ENCODE measurements around the gene TARDBP. TPM values are rescaled to one million over a fixed set of nuclear protein-coding genes. Genes with fewer than 3 reads are reported as not detected.

Gene TARDBP
- total RNA-seq, 1 donor from 2014 or later, result 253 TPM

- TF ChIP-seq, protein P1, sequence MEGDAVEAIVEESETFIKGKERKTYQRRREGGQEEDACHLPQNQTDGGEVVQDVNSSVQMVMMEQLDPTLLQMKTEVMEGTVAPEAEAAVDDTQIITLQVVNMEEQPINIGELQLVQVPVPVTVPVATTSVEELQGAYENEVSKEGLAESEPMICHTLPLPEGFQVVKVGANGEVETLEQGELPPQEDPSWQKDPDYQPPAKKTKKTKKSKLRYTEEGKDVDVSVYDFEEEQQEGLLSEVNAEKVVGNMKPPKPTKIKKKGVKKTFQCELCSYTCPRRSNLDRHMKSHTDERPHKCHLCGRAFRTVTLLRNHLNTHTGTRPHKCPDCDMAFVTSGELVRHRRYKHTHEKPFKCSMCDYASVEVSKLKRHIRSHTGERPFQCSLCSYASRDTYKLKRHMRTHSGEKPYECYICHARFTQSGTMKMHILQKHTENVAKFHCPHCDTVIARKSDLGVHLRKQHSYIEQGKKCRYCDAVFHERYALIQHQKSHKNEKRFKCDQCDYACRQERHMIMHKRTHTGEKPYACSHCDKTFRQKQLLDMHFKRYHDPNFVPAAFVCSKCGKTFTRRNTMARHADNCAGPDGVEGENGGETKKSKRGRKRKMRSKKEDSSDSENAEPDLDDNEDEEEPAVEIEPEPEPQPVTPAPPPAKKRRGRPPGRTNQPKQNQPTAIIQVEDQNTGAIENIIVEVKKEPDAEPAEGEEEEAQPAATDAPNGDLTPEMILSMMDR (conservative IDR thresholded peaks at IDR 0.05), result no peak
- no peaks in the 10 kb centered on the region for H3K36me3 Mint-ChIP-seq (ENCODE audit: low read depth)
- H3K4me1 Mint-ChIP-seq, result peaks cover 18% of the 10 kb centered on the region
- H3K27ac Mint-ChIP-seq (ENCODE audit: unreplicated experiment), result no peak overlapping the region
- DNase-seq (ENCODE audit: low read depth, low spot score), result no peak
- H3K4me3 Mint-ChIP-seq, result no peak overlapping the region
- no peaks in the 10 kb centered on the region for H3K9me3 Mint-ChIP-seq
- H3K27me3 Mint-ChIP-seq (ENCODE audit: low read depth), result no peaks in the 10 kb centered on the region
Measured at GRCh38 chr1:10969971-10970332, 42.5 kb upstream of the TARDBP start.

DNA sequence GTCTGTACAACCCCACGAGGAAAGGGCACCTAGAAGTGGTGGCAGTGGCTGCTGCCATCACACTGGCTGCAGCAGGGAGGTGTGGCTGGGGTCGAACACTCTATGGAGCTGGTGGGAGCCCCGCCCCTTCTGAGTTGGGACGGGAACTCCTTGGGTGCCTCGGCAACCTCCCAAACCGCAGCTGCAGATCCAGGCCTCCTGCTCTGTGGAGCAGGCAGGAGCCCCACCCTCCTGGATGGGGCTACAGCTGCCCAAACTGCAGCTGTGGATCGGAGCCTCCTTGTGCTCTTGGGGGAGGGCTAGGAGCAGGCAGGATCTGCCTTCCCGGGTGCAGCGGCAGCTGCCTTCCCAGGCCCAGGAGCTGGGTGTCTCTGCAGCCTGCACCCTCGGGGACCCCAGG, 38.9 kb upstream of the TARDBP start:
- no peak for DNase-seq (ENCODE audit: low read depth, low spot score)
- Mint-ChIP-seq H3K4me1 (peaks cover 35% of the 10 kb centered on the region), H3K27me3 (ENCODE audit: low read depth) (no peaks in the 10 kb centered on the region), H3K36me3 (ENCODE audit: low read depth) (no peaks in the 10 kb centered on the region), H3K9me3 (no peaks in the 10 kb centered on the region), H3K4me3 (no peak overlapping the region), H3K27ac (ENCODE audit: unreplicated experiment) (no peak overlapping the region)
- TF ChIP-seq, protein P1 (conservative IDR thresholded peaks at IDR 0.05), result no peak

DNA sequence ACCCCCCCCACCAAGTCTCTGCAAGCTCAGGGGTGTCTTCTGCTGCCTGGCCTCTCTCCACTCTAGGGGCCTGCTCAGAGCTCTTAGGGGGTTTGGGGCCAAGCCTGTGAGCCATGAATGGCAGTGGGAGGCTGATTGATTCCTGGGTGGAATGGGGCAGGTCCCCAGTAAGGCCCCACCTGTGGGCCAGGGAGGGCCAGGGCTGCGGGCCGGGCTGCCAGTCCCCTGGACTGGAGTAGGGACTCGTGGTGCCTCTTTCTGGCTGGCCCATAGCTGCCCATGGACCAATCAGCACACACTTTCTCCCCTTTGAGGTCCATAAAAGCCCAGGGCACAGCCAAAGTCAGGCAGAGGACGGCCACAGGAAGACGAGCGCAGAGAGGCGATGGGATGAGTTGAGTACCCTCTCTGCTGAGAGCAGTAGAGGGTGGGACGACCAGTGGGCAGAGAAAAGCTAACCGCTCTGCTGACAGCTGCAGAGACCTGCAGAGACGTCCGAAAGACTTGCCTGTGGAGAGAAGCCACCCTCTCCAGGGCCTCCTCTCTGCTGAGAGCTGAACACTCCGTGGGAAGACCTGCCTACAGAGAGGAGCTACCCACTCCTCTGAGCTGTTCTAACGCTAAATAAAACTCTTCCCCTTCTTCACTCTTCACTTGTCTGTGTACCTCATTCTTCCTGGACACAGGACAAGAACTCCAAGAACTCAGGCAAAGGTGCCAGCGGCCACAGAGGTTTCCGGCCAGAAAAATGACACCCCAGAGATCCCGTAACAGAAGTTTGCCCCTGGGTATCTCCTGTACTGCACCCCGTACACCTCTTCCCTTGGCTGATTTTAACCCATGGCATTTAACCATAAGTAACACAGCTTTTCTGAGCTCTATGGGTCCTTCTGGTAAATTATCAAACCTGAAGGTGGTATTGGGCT, 38.2 kb upstream of the TARDBP start:
- TF ChIP-seq, protein P1 (conservative IDR thresholded peaks at IDR 0.05), result no peak
- Mint-ChIP-seq H3K4me3 (no peak overlapping the region), H3K36me3 (ENCODE audit: low read depth) (no peaks in the 10 kb centered on the region), H3K4me1 (peaks cover 41% of the 10 kb centered on the region), H3K27me3 (ENCODE audit: low read depth) (no peaks in the 10 kb centered on the region), H3K27ac (ENCODE audit: unreplicated experiment) (no peak overlapping the region), H3K9me3 (no peaks in the 10 kb centered on the region)
- DNase-seq (ENCODE audit: low read depth, low spot score), result no peak

DNA sequence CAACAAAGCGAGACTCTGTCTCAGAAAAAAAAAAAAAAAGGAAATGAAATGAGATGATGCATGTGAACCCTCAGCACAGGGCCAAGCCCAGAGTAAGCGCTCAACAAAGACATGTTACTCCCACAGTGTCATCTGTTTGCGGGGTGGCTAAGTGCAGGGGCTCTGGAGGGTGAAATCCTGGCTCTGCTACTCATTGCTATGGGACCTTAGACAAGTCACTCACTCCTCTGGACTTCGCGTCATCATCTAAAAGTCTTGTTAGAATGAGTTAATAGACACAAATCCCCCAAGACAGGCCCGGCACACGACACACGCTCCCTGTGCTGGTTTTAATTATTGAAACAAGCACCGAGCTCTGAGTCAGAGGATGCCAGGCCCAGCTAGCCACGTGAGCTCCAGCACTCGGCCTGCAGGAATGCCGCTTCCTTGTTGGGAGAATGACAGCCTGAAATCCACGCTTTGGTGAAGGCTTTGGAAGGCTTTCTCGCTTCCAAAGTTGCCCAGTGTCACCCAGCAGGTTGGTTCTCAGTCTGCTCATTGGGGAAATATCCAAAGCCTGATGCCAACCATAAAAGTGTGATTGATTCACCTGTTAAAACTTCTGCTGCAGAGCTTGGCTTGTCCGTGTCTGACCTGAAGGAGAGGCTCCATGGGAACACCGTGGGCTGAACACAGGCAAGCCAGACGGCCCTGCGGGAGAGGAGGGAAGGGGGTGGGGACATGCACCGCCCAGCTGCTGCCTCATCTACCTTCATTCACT, 36.7 kb upstream of the TARDBP start:
- H3K9me3 Mint-ChIP-seq, result no peaks in the 10 kb centered on the region
- H3K36me3 Mint-ChIP-seq (ENCODE audit: low read depth), result no peaks in the 10 kb centered on the region
- peaks cover 47% of the 10 kb centered on the region for H3K4me1 Mint-ChIP-seq
- no peaks in the 10 kb centered on the region for H3K27me3 Mint-ChIP-seq (ENCODE audit: low read depth)
- TF ChIP-seq, protein P1 (conservative IDR thresholded peaks at IDR 0.05), result no peak
- no peak for DNase-seq (ENCODE audit: low read depth, low spot score)
- H3K4me3 Mint-ChIP-seq, result no peak overlapping the region
- H3K27ac Mint-ChIP-seq (ENCODE audit: unreplicated experiment), result no peak overlapping the region

GRCh38 chr1:10978719-10979118, 33.7 kb upstream of the TARDBP start:
- Mint-ChIP-seq H3K4me1 (peaks cover 68% of the 10 kb centered on the region), H3K27ac (ENCODE audit: unreplicated experiment) (peak overlapping the region; percentile 89), H3K36me3 (ENCODE audit: low read depth) (no peaks in the 10 kb centered on the region), H3K4me3 (peak overlapping the region; percentile 7), H3K9me3 (no peaks in the 10 kb centered on the region), H3K27me3 (ENCODE audit: low read depth) (no peaks in the 10 kb centered on the region)
- TF ChIP-seq, protein P1 (conservative IDR thresholded peaks at IDR 0.05), result no peak
- DNase-seq (ENCODE audit: low read depth, low spot score), result no peak

All from neural crest cell (in vitro differentiated cells).